ENCODE data around the gene DHRSX.
"Not testable (repeated sequence)": the region's sequence is repeated elsewhere in the genome, so short reads cannot be mapped to it uniquely, and the experiment has no call there.

The DHRSX gene

GRCh38 chrX:2395261-2395992, 105.3 kb downstream of the DHRSX start:
- TF ChIP-seq, protein P1, sequence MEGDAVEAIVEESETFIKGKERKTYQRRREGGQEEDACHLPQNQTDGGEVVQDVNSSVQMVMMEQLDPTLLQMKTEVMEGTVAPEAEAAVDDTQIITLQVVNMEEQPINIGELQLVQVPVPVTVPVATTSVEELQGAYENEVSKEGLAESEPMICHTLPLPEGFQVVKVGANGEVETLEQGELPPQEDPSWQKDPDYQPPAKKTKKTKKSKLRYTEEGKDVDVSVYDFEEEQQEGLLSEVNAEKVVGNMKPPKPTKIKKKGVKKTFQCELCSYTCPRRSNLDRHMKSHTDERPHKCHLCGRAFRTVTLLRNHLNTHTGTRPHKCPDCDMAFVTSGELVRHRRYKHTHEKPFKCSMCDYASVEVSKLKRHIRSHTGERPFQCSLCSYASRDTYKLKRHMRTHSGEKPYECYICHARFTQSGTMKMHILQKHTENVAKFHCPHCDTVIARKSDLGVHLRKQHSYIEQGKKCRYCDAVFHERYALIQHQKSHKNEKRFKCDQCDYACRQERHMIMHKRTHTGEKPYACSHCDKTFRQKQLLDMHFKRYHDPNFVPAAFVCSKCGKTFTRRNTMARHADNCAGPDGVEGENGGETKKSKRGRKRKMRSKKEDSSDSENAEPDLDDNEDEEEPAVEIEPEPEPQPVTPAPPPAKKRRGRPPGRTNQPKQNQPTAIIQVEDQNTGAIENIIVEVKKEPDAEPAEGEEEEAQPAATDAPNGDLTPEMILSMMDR (IDR thresholded peaks at IDR 0.05) = no peak
- Histone ChIP-seq H3K27ac (no peak overlapping the region), H3K4me3 (ENCODE audit: low read depth in 1 of 2, low read length in 1 of 2) (no peak overlapping the region), H3K36me3 (no peaks in the 10 kb centered on the region), H3K9me3 (no peaks in the 10 kb centered on the region), H3K27me3 (no peaks in the 10 kb centered on the region), H3K4me1 (ENCODE audit: control insufficient read depth in 1 of 2, insufficient read depth in 1 of 2, low read depth in 1 of 2, low read length in 1 of 2) (no peaks in the 10 kb centered on the region)

- Histone ChIP-seq H3K4me1 (ENCODE audit: control insufficient read depth in 1 of 2, insufficient read depth in 1 of 2, low read depth in 1 of 2, low read length in 1 of 2) (peaks cover 0 to 7% of the 10 kb centered on the region in 2 experiments), H3K4me3 (ENCODE audit: low read depth in 1 of 2, low read length in 1 of 2) (no peak overlapping the region), H3K27ac (no peak overlapping the region), H3K9me3 (no peaks in the 10 kb centered on the region), H3K36me3 (peaks cover 4% of the 10 kb centered on the region), H3K27me3 (no peaks in the 10 kb centered on the region)
- TF ChIP-seq, protein P1 (IDR thresholded peaks at IDR 0.05) = no peak
Measured at GRCh38 chrX:2391869-2392606, 108.7 kb downstream of the DHRSX start.

DNA sequence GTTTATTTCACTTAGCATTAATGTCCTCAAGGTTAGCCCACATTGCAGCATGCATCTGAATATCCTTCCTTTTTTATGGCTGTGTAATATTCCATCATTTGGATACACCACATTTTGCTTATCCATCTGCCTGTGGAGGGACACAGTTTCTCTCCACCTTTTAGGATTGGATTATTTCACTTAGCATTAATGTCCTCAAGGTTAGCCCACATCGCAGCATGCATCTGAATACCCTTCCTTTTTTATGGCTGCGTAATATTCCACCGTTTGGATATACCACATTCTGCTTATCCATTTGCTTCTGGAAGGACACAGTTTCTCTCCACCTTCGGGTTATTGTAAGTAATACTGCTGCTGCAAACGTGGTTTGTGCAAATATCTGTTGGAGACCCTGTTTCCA, 110.0 kb downstream of the DHRSX start:
- Histone ChIP-seq H3K4me1 (ENCODE audit: control insufficient read depth in 1 of 2, insufficient read depth in 1 of 2, low read depth in 1 of 2, low read length in 1 of 2) (peaks cover 0 to 7% of the 10 kb centered on the region in 2 experiments), H3K9me3 (no peaks in the 10 kb centered on the region), H3K27me3 (no peaks in the 10 kb centered on the region), H3K27ac (no peak overlapping the region), H3K36me3 (peaks cover 4% of the 10 kb centered on the region), H3K4me3 (ENCODE audit: low read depth in 1 of 2, low read length in 1 of 2) (no peak overlapping the region)
- TF ChIP-seq, protein P1 (IDR thresholded peaks at IDR 0.05) = no peak

DNA sequence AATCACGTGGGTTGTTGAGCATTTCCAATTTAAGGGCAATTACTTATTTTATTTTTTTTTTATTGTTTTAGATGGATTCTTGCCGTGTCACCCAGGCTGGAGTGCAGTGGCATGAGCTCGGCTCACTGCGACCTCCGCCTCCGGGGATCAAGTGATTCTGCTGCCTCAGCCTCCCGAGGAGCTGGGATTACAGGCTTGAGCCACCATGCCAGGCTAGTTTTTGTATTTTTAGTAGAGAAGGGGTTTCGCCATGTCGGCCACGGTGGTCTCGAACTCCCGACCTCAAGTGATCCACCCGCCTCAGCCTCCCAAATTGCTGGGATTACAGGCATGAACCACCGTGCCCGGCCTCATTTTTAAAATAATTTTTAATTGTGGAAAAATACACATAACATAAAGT, 111.0 kb downstream of the DHRSX start:
- H3K27ac ChIP-seq; H3K4me1 ChIP-seq (ENCODE audit: control insufficient read depth in 1 of 2, insufficient read depth in 1 of 2, low read depth in 1 of 2, low read length in 1 of 2); H3K9me3 ChIP-seq; H3K4me3 ChIP-seq (ENCODE audit: low read depth in 1 of 2, low read length in 1 of 2); H3K36me3 ChIP-seq; H3K27me3 ChIP-seq: not testable (repeated sequence)

GRCh38 chrX:2389324-2389723, 111.5 kb downstream of the DHRSX start:
- Histone ChIP-seq H3K4me3 (ENCODE audit: low read depth in 1 of 2, low read length in 1 of 2) (no peak overlapping the region), H3K27me3 (no peaks in the 10 kb centered on the region), H3K9me3 (no peaks in the 10 kb centered on the region), H3K4me1 (ENCODE audit: control insufficient read depth in 1 of 2, insufficient read depth in 1 of 2, low read depth in 1 of 2, low read length in 1 of 2) (peaks cover 0 to 7% of the 10 kb centered on the region in 2 experiments), H3K36me3 (peaks cover 4% of the 10 kb centered on the region), H3K27ac (peak overlapping the region; percentile 46)
- TF ChIP-seq, protein P1 (IDR thresholded peaks at IDR 0.05) = no peak

DNA sequence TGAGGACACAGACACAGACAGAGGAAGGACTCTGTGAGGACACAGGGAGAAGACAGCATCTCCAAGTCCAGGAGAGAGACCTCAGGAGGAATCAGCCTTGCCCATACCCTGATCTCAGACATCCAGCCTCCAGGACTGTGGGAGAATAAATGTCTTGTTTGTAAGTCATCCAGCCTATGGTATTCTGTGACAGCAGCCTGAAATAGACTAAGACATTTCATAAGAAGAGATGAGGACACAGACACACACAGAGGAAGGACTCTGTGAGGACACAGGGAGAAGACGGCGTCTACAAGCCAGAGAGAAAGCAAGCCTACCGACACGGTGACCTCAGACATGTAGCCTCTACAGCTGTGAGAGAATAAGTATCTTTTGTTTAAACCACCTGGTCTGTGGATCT, 112.1 kb downstream of the DHRSX start:
- Histone ChIP-seq H3K27ac (peak overlapping the region; percentile 46), H3K27me3 (no peaks in the 10 kb centered on the region), H3K4me1 (ENCODE audit: control insufficient read depth in 1 of 2, insufficient read depth in 1 of 2, low read depth in 1 of 2, low read length in 1 of 2) (peaks cover 0 to 7% of the 10 kb centered on the region in 2 experiments), H3K36me3 (peaks cover 4% of the 10 kb centered on the region), H3K9me3 (no peaks in the 10 kb centered on the region), H3K4me3 (ENCODE audit: low read depth in 1 of 2, low read length in 1 of 2) (no peak overlapping the region)
- TF ChIP-seq, protein P1 (IDR thresholded peaks at IDR 0.05) = no peak
